Epithelial cell of prostate (primary cell): Measurements from ENCODE around the gene CFD.
"Not testable (repeated sequence)": the region's sequence is repeated elsewhere in the genome, so short reads cannot be mapped to it uniquely, and the experiment has no call there.

Experiments
- DNase-seq: peaks from one replicate; pipeline ENCODE4 v3.0.0-alpha.2; 2011; ENCODE audit warnings: low read depth, low spot score
- H3K27ac ChIP-seq: fragments of 450-650 bp; 2 replicates; pipeline ENCODE4 v1.5.1; 2017; ENCODE audit warnings: mild to moderate bottlenecking

Gene CFD

GRCh38 chr19:858868-859843 is at the start of gene CFD:
TSS of gene CFD (plus strand) at chr19:859664. CDS start at chr19:859690, 26 bp downstream.
- no peak for DNase-seq
- H3K27ac ChIP-seq: no peak within 1 kb of the TSS

GRCh38 chr19:810077-810855 is 49.2 kb upstream of the CFD start:
- DNase-seq: no peak
- H3K27ac ChIP-seq: no peak overlapping the region

GRCh38 chr19:810883-811489 is 48.5 kb upstream of the CFD start:
- H3K27ac ChIP-seq: no peak overlapping the region
- no peak for DNase-seq

- DNase-seq: no peak
- no peak overlapping the region for H3K27ac ChIP-seq
These were observed 47.9 kb upstream of the CFD start for GRCh38 chr19:811506-812048.

GRCh38 chr19:812049-812746 is 47.3 kb upstream of the CFD start:
- H3K27ac ChIP-seq: no peak overlapping the region
- DNase-seq: no peak

GRCh38 chr19:812747-813218 is 46.7 kb upstream of the CFD start:
- DNase-seq: no peak
- H3K27ac ChIP-seq: no peak overlapping the region

DNA sequence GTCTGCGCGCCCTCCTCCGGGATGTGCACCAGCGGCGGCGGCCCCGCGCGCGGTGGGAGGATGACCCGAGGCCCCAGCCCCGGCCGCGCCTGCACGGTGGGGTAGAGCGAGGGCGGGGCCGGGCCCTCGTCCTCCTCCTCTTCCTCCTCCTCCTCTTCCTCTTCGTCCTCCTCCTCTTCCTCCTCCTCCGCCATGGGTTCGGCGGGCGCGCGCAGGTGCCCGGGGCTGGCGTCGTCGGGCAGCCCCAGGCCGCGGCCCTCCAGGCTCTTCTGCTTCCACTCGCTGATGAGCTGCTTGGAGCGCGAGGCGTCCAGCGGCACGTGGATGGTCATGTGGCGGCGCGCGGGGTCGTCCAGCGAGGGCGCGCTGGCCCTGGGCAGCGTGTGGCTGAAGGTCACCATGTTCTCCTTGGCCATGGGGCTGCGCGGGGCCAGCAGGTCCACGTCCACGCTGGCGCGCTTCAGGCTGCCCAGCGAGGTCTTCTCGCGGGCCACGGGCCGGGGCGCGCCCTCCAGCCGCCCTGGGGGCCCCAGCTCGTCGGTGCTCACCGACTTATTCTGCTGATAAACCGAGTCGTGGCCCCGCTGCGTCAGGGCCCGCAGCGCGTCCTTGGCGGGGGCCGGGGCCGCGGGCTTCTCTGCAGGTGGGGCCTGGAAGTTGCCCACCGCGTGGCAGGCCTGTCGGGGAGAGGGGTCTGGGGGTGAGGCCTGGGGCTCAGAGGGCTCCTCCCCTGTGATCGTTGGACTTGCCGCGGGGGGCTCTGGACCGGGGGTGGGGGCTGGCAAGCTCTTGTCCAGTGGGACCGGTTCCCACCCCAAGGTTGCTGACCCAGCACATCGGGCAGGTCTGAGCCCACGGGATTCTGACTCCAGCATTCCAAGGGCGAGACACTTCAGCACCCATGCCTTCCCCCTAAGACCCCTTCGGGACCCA is 46.0 kb upstream of the CFD start:
- no peak overlapping the region for H3K27ac ChIP-seq

GRCh38 chr19:814152-815078 is 45.0 kb upstream of the CFD start:
- H3K27ac ChIP-seq: no peak overlapping the region
- no peak for DNase-seq

More for the DNA sequence above, 46.0 kb upstream of the CFD start:
- no peak for DNase-seq

GRCh38 chr19:815079-815774 is 44.2 kb upstream of the CFD start:
- no peak for DNase-seq
- no peak overlapping the region for H3K27ac ChIP-seq

GRCh38 chr19:815775-816499 is 43.5 kb upstream of the CFD start:
- no peak overlapping the region for H3K27ac ChIP-seq
- no peak for DNase-seq

DNA sequence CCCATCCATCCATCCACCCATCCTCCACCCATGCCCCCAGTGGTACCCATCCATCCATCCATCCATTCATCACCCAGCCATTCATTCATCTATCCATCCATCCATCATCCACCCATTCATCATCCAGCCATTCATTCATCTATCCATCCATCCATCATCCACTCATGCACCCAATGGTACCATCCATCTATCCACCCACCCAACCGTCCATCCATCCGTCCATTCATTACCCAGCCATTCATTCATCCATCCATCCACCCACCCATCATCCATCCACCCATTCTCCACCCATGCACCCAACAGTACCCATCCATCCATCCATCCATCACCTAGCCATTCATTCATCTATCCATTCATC is 43.0 kb upstream of the CFD start:
- H3K27ac ChIP-seq: no peak overlapping the region
- no peak for DNase-seq

DNA sequence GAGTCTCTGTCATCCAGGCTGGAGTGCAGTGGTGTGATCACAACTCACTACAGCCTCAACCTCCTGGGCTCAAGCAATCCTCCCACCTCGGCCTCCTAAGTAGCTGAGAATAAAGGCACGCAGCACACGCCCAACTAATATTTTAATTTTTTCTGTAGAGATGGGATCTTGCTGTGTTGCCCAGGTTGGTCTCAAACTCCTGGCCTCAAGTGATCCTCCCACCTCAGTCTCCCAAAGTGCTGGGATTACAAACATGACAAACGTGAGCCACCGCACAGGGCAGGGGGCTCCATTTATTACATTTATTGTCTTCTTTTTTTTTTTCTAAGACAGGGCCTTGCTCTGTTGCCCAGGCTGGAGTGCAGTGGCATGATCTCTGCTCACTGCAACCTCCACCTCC is 39.3 kb upstream of the CFD start:
- not testable (repeated sequence) for H3K27ac ChIP-seq, DNase-seq

DNA sequence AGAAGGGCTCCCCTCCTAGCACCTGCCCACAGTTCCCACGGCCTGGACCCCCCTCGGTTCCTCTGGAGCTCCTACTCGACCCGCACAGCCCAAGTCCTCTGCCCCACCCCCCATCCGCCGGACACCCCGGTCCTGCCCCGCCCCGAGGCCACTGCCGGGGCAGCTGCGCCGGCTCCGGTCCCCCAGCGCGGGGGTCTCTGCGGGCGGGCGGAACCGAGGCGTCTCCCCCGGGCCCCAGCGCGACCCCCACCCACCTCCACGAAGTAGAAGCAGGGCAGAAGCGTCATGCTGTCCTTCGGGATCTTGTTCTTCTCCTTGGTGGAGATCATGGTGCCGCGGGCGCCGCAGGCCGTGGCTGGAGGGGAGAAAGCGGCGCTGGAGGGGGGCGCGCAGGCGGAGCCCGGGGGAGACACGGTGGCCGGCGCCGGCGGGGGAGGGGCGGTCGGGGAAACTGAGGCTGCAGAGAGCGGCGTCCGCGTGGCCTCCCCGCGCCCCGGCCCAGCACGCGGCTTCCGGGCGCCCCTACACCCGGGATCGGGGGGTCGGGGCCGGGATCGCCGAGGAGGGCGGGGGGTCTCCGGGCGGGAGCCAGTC is 38.1 kb upstream of the CFD start:
- no peak overlapping the region for H3K27ac ChIP-seq

GRCh38 chr19:821825-822503 is 37.5 kb upstream of the CFD start, which contains the start of gene PLPPR3:
TSS of gene PLPPR3 (minus strand) at chr19:821955. CDS start at chr19:821559, 396 bp downstream.
- H3K27ac ChIP-seq: no peak within 1 kb of the TSS
- no peak for DNase-seq

More for the DNA sequence above, 38.1 kb upstream of the CFD start:
- no peak for DNase-seq

DNA sequence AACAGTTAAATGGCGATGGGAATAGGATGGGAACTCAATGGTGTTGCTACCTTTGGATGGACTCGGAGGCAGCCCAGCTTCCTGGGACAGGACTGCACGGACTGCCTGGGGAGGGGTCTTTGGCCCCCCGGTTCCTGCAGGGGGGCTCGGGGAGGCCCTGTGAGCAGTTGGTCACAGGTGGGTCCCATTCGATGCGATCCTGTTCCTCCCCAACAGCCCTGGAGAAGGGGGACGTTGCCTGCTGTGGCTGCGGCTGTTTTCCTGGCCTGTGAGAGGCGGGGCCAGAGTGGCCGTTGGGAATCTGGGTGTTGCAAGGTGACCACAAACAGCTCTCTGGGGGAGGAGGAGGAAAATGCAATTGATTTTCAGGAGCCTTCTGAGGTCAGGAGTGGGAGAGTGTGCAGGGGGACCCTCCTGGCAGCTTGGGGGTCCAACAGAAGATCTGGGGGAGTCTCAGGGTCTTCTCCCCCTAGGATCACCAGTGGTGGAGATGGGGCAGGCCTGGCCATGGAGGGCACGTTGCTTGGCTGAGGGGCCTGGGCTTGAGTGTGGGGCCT is 35.8 kb upstream of the CFD start:
- no peak overlapping the region for H3K27ac ChIP-seq

More for the DNA sequence above, 35.8 kb upstream of the CFD start:
- DNase-seq: no peak
